ENCODE data around the gene CTPS2. TPM values are rescaled to one million over a fixed set of nuclear protein-coding genes. Genes with fewer than 3 reads are reported as not detected.
A peak's percentile ranks its signal among the peaks of the same experiment; 100 is the strongest.
"Not testable (repeated sequence)": the region's sequence is repeated elsewhere in the genome, so short reads cannot be mapped to it uniquely, and the experiment has no call there.

The CTPS2 gene
- polyA plus RNA-seq, 2 donors: 3.7 to 8.0 TPM

DNA sequence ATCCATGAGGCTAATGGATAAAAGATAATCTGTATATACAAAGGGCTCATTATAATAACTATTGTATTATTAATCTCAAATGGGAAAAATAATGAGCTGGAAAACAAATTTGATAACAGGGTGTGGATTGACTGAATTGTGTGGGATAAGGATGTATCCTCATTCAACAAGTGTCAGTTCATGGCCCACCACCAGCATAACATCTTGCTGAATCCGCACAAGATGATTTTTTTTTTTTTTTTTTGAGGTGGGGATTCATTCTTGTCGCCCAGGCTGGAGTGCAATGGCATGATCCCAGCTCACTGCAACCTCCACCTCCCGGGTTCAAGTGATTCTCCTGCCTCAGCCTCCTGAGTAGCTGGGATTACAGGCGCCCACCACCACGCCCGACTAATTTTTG is 3.2 kb upstream of the CTPS2 start:
- WGBS, 2 donors: 85 to 90% methylated on average over 2 of the region's 6 CpGs

DNA sequence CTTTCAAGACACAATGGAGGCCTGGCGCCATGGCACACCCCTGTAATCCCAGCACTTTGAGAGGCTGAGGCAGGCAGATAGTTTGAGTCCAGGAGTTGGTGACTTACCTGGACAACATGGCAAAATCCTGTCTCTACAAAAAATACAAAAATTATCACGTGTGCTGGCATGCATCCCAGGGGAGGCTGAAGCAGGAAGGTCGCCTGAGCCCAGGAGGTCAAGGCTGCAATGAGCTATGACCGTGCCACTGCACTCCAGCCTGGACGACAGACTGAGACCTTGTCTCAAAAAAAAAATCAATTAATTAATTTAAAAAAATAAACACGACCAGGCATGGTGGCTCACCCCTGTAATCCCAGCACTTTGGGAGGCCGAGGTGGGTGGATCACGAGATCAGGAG is 2.0 kb upstream of the CTPS2 start:
- no peaks in the 10 kb centered on the region for H3K4me1 ChIP-seq (ENCODE audit: control insufficient read depth in 2 of 2, insufficient read depth in 2 of 2, low read length in 1 of 2)
- H3K4me3 ChIP-seq (ENCODE audit: low read depth in 1 of 2, low read length in 2 of 2): no peak overlapping the region
- H3K9me3 ChIP-seq (ENCODE audit: control insufficient read depth in 2 of 2, insufficient read depth in 1 of 2, low read depth in 1 of 2, low read length in 1 of 2): no peaks in the 10 kb centered on the region
- no peaks in the 10 kb centered on the region for H3K27me3 ChIP-seq (ENCODE audit: control insufficient read depth in 1 of 2, insufficient read depth in 2 of 2, low read length in 2 of 2)
- no peaks in the 10 kb centered on the region for H3K36me3 ChIP-seq (ENCODE audit: control insufficient read depth in 2 of 2, insufficient read depth in 2 of 2, low read length in 1 of 2)
- WGBS, 2 donors: 85 to 87% methylated on average over 8 of the region's 8 CpGs
- no peak overlapping the region for H3K27ac ChIP-seq (ENCODE audit: low read depth in 2 of 2, low read length in 1 of 2)

More for the DNA sequence above, 3.2 kb upstream of the CTPS2 start:
- not testable (repeated sequence) for H3K4me3 ChIP-seq (ENCODE audit: low read depth in 1 of 2, low read length in 2 of 2); H3K9me3 ChIP-seq (ENCODE audit: control insufficient read depth in 2 of 2, insufficient read depth in 1 of 2, low read depth in 1 of 2, low read length in 1 of 2); H3K36me3 ChIP-seq (ENCODE audit: control insufficient read depth in 2 of 2, insufficient read depth in 2 of 2, low read length in 1 of 2); H3K27me3 ChIP-seq (ENCODE audit: control insufficient read depth in 1 of 2, insufficient read depth in 2 of 2, low read length in 2 of 2); H3K27ac ChIP-seq (ENCODE audit: low read depth in 2 of 2, low read length in 1 of 2); H3K4me1 ChIP-seq (ENCODE audit: control insufficient read depth in 2 of 2, insufficient read depth in 2 of 2, low read length in 1 of 2)

DNA sequence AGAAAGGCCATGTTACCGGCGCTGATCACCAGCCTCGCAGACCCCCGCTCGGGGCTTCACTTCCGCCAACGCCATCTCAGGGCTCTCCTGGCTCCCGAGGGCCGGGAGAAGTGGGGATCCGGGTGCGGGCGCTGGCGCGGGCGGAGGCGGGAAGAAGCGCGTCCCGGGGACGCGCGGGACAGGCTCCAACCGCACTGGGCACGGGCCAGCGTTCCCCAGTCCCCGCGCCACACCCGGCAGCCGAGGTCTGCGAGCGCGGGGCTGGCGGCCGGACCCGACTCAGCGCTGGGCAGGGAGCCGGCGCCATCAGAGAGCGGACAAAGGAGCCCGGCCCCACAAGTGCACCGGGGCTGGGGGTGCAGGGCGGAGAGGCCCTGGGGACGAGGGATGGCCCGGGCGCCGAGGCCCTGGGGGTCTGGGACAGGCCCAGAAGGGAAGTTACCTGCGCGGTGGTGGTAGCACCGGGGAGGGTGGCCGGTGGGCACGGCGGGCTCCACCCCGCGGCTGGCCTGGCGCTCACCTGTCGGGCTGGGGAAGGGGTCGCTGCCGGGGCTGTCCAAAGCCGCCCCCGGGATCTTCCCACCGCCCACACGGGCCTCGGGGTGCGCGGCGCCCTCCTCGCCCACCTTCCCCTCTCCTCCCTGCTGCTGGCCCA is 449 bp downstream of the CTPS2 start:
- Histone ChIP-seq H3K4me3 (ENCODE audit: low read depth in 1 of 2, low read length in 2 of 2) (peak overlapping the region; percentile 48 to 79), H3K36me3 (ENCODE audit: control insufficient read depth in 2 of 2, insufficient read depth in 2 of 2, low read length in 1 of 2) (no peaks in the 10 kb centered on the region), H3K27me3 (ENCODE audit: control insufficient read depth in 1 of 2, insufficient read depth in 2 of 2, low read length in 2 of 2) (no peaks in the 10 kb centered on the region), H3K9me3 (ENCODE audit: control insufficient read depth in 2 of 2, insufficient read depth in 1 of 2, low read depth in 1 of 2, low read length in 1 of 2) (no peaks in the 10 kb centered on the region), H3K27ac (ENCODE audit: low read depth in 2 of 2, low read length in 1 of 2) (peak overlapping the region; percentile 70 to 81), H3K4me1 (ENCODE audit: control insufficient read depth in 2 of 2, insufficient read depth in 2 of 2, low read length in 1 of 2) (no peaks in the 10 kb centered on the region)
- WGBS, 2 donors: 0 to 2% methylated on average over 42 to 66 of the region's 67 CpGs

- no peaks in the 10 kb centered on the region for H3K4me1 ChIP-seq (ENCODE audit: control insufficient read depth in 2 of 2, insufficient read depth in 2 of 2, low read length in 1 of 2)
- peak overlapping the region; percentile 48 to 79 for H3K4me3 ChIP-seq (ENCODE audit: low read depth in 1 of 2, low read length in 2 of 2)
- no peaks in the 10 kb centered on the region for H3K9me3 ChIP-seq (ENCODE audit: control insufficient read depth in 2 of 2, insufficient read depth in 1 of 2, low read depth in 1 of 2, low read length in 1 of 2)
- 24 to 48% methylated on average over 9 of the region's 9 CpGs for WGBS, 2 donors
- H3K36me3 ChIP-seq (ENCODE audit: control insufficient read depth in 2 of 2, insufficient read depth in 2 of 2, low read length in 1 of 2): no peaks in the 10 kb centered on the region
- H3K27me3 ChIP-seq (ENCODE audit: control insufficient read depth in 1 of 2, insufficient read depth in 2 of 2, low read length in 2 of 2): no peaks in the 10 kb centered on the region
- H3K27ac ChIP-seq (ENCODE audit: low read depth in 2 of 2, low read length in 1 of 2): peak overlapping the region; percentile 70 to 81
Measured at GRCh38 chrX:16711219-16711811, 1.2 kb downstream of the CTPS2 start.

GRCh38 chrX:16708016-16708415 is 4.5 kb downstream of the CTPS2 start:
- Histone ChIP-seq H3K36me3 (ENCODE audit: control insufficient read depth in 2 of 2, insufficient read depth in 2 of 2, low read length in 1 of 2) (no peaks in the 10 kb centered on the region), H3K27me3 (ENCODE audit: control insufficient read depth in 1 of 2, insufficient read depth in 2 of 2, low read length in 2 of 2) (no peaks in the 10 kb centered on the region), H3K27ac (ENCODE audit: low read depth in 2 of 2, low read length in 1 of 2) (no peak overlapping the region), H3K4me3 (ENCODE audit: low read depth in 1 of 2, low read length in 2 of 2) (no peak overlapping the region), H3K4me1 (ENCODE audit: control insufficient read depth in 2 of 2, insufficient read depth in 2 of 2, low read length in 1 of 2) (no peaks in the 10 kb centered on the region), H3K9me3 (ENCODE audit: control insufficient read depth in 2 of 2, insufficient read depth in 1 of 2, low read depth in 1 of 2, low read length in 1 of 2) (no peaks in the 10 kb centered on the region)
- WGBS, 2 donors: 82 to 90% methylated on average over 3 of the region's 3 CpGs

DNA sequence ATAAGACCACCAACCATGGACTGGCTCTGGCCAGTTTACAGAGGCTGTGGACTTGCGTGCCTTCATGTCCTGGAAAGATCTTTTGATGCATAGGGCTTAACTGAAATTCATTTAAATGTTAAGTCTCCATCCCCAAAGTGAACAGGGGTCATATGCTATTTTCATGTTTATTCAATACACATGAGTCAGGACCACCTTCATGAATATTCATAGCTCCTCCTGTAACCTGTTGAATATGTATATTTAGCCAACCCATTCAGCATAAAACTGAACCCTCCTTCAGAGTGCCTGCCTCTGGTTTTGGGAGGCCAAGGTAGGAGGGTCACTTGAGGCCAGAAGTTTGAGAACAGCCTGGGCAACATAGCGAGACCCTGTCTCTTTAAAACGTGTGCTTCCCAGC is 7.1 kb downstream of the CTPS2 start:
- Histone ChIP-seq H3K27ac (ENCODE audit: low read depth in 2 of 2, low read length in 1 of 2) (no peak overlapping the region), H3K4me1 (ENCODE audit: control insufficient read depth in 2 of 2, insufficient read depth in 2 of 2, low read length in 1 of 2) (no peaks in the 10 kb centered on the region), H3K36me3 (ENCODE audit: control insufficient read depth in 2 of 2, insufficient read depth in 2 of 2, low read length in 1 of 2) (no peaks in the 10 kb centered on the region), H3K4me3 (ENCODE audit: low read depth in 1 of 2, low read length in 2 of 2) (no peak overlapping the region), H3K27me3 (ENCODE audit: control insufficient read depth in 1 of 2, insufficient read depth in 2 of 2, low read length in 2 of 2) (no peaks in the 10 kb centered on the region), H3K9me3 (ENCODE audit: control insufficient read depth in 2 of 2, insufficient read depth in 1 of 2, low read depth in 1 of 2, low read length in 1 of 2) (no peaks in the 10 kb centered on the region)
- WGBS, 2 donors: 91 to 92% methylated on average over 3 of the region's 3 CpGs

DNA sequence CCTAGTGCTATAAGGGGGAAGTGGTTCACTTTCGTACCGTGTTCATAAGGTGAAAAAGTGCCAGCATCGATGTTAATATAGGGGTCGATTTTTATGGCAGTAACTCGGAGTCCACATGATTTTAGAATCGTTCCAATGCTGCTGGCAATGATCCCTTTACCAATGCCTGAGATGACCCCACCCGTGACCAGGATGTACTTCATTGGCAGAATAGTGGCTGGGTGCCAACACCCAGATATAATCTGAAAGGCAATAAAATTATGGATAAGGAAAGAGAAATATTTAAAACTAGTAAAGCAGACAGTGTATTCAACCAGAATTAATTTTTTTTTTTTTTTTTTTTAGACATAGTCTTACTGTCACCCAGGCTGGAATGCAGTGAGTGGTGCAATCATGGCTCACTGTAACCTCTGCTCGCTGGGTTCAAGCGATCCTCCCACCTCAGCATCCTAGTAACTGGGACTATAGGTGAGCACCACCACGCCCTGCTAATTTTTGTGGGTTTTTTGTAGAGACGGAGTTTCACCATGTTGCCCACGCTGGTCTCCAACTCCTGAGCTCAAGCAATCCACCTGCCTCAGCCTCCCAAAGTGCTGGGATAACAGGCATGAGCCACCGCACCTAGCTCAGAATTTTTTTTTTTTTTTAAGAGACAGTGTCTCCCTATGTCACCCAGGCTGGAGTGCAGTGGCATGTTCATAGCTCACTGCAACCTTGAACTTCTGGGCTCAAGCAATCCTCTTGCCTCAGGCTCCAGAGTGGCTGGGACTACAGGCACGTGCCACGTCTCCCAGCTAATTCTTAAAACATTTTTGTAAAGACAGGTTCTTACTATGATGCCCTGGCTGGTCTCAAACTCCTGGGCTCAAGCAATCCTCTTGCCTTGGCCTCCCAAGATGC is 9.5 kb downstream of the CTPS2 start:
- Histone ChIP-seq H3K27me3 (ENCODE audit: control insufficient read depth in 1 of 2, insufficient read depth in 2 of 2, low read length in 2 of 2) (no peaks in the 10 kb centered on the region), H3K27ac (ENCODE audit: low read depth in 2 of 2, low read length in 1 of 2) (no peak overlapping the region), H3K4me1 (ENCODE audit: control insufficient read depth in 2 of 2, insufficient read depth in 2 of 2, low read length in 1 of 2) (no peaks in the 10 kb centered on the region), H3K9me3 (ENCODE audit: control insufficient read depth in 2 of 2, insufficient read depth in 1 of 2, low read depth in 1 of 2, low read length in 1 of 2) (no peaks in the 10 kb centered on the region), H3K4me3 (ENCODE audit: low read depth in 1 of 2, low read length in 2 of 2) (no peak overlapping the region), H3K36me3 (ENCODE audit: control insufficient read depth in 2 of 2, insufficient read depth in 2 of 2, low read length in 1 of 2) (no peaks in the 10 kb centered on the region)
- WGBS, 2 donors: 86 to 87% methylated on average over 15 of the region's 15 CpGs

DNA sequence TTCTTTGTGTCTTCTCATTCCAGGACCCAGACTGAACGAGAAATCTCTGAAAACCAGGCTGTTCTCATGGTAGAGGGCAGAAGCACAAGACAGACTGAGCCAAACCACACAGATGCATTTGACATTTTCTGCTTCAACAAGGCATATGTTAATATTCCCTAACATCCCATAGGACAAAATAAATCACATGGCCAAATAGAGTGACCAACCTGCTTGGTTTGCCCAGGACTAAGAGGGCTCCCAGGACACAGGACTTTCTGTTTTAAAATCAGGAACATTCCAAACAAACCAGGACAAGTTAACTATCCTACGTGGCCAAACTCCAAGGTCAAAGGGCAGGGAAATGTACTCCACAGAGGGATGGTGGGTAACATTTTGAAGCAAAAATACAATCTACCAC is 11.7 kb downstream of the CTPS2 start:
- Histone ChIP-seq H3K9me3 (ENCODE audit: control insufficient read depth in 2 of 2, insufficient read depth in 1 of 2, low read depth in 1 of 2, low read length in 1 of 2) (no peaks in the 10 kb centered on the region), H3K4me3 (ENCODE audit: low read depth in 1 of 2, low read length in 2 of 2) (no peak overlapping the region), H3K36me3 (ENCODE audit: control insufficient read depth in 2 of 2, insufficient read depth in 2 of 2, low read length in 1 of 2) (no peaks in the 10 kb centered on the region), H3K4me1 (ENCODE audit: control insufficient read depth in 2 of 2, insufficient read depth in 2 of 2, low read length in 1 of 2) (no peaks in the 10 kb centered on the region), H3K27ac (ENCODE audit: low read depth in 2 of 2, low read length in 1 of 2) (no peak overlapping the region), H3K27me3 (ENCODE audit: control insufficient read depth in 1 of 2, insufficient read depth in 2 of 2, low read length in 2 of 2) (no peaks in the 10 kb centered on the region)
- 58 to 85% methylated on average over 2 of the region's 2 CpGs for WGBS, 2 donors

DNA sequence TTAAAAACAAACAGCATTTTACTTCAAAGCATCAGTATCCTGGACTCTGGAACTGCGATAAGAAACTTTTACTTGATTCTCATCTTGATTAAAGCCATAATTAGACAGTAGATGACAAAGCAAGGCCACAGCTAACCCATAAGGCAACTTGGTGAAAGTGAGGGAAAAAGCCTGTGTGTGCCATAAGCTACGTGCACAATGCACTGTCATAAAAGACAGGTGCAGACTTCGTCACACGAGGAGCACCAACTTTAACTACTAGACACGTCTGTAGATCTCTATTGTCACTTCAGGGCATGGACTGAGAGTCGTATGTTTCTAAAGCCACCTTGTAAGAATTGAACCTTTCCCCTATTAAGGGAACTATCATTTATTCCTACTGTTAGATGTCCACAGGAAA is 13.1 kb downstream of the CTPS2 start:
- WGBS, 2 donors: 78 to 91% methylated on average over 6 of the region's 6 CpGs
- no peaks in the 10 kb centered on the region for H3K4me1 ChIP-seq (ENCODE audit: control insufficient read depth in 2 of 2, insufficient read depth in 2 of 2, low read length in 1 of 2)
- H3K4me3 ChIP-seq (ENCODE audit: low read depth in 1 of 2, low read length in 2 of 2): no peak overlapping the region
- no peaks in the 10 kb centered on the region for H3K36me3 ChIP-seq (ENCODE audit: control insufficient read depth in 2 of 2, insufficient read depth in 2 of 2, low read length in 1 of 2)
- no peak overlapping the region for H3K27ac ChIP-seq (ENCODE audit: low read depth in 2 of 2, low read length in 1 of 2)
- no peaks in the 10 kb centered on the region for H3K27me3 ChIP-seq (ENCODE audit: control insufficient read depth in 1 of 2, insufficient read depth in 2 of 2, low read length in 2 of 2)
- H3K9me3 ChIP-seq (ENCODE audit: control insufficient read depth in 2 of 2, insufficient read depth in 1 of 2, low read depth in 1 of 2, low read length in 1 of 2): no peaks in the 10 kb centered on the region

Data from esophagus (tissue), 2 donors.